ENCODE measurements around the gene CCDC30.

DNA sequence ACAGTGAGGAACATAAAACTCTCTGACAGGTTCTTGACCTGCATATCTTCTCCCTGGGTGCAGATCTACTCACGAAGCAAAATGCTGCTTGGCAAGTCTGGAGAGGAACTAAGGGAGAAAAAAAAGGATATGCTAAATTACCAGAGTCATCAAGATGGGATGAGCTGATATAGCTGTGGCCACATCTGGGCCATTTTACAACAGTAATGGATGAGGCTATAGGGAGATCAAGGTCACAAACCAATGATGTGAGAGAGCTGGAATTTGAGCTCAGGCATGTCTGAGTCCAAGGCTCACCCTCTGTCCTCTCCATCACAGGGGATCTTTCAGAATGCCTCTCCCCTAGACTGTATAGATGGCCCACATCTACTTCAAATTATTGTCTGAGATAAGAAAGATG is 33.5 kb upstream of the CCDC30 start:
- TF ChIP-seq, protein P1, sequence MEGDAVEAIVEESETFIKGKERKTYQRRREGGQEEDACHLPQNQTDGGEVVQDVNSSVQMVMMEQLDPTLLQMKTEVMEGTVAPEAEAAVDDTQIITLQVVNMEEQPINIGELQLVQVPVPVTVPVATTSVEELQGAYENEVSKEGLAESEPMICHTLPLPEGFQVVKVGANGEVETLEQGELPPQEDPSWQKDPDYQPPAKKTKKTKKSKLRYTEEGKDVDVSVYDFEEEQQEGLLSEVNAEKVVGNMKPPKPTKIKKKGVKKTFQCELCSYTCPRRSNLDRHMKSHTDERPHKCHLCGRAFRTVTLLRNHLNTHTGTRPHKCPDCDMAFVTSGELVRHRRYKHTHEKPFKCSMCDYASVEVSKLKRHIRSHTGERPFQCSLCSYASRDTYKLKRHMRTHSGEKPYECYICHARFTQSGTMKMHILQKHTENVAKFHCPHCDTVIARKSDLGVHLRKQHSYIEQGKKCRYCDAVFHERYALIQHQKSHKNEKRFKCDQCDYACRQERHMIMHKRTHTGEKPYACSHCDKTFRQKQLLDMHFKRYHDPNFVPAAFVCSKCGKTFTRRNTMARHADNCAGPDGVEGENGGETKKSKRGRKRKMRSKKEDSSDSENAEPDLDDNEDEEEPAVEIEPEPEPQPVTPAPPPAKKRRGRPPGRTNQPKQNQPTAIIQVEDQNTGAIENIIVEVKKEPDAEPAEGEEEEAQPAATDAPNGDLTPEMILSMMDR (IDR thresholded peaks at IDR 0.05): no peak
- TF ChIP-seq SIN3A (IDR thresholded peaks at IDR 0.05; ENCODE audit: borderline replicate concordance, insufficient read depth, low read depth, low read length) (no peak), POLR2AphosphoS5 (IDR thresholded peaks at IDR 0.05; ENCODE audit: low read depth, low read length) (no peak)
- TF ChIP-seq, protein P2, sequence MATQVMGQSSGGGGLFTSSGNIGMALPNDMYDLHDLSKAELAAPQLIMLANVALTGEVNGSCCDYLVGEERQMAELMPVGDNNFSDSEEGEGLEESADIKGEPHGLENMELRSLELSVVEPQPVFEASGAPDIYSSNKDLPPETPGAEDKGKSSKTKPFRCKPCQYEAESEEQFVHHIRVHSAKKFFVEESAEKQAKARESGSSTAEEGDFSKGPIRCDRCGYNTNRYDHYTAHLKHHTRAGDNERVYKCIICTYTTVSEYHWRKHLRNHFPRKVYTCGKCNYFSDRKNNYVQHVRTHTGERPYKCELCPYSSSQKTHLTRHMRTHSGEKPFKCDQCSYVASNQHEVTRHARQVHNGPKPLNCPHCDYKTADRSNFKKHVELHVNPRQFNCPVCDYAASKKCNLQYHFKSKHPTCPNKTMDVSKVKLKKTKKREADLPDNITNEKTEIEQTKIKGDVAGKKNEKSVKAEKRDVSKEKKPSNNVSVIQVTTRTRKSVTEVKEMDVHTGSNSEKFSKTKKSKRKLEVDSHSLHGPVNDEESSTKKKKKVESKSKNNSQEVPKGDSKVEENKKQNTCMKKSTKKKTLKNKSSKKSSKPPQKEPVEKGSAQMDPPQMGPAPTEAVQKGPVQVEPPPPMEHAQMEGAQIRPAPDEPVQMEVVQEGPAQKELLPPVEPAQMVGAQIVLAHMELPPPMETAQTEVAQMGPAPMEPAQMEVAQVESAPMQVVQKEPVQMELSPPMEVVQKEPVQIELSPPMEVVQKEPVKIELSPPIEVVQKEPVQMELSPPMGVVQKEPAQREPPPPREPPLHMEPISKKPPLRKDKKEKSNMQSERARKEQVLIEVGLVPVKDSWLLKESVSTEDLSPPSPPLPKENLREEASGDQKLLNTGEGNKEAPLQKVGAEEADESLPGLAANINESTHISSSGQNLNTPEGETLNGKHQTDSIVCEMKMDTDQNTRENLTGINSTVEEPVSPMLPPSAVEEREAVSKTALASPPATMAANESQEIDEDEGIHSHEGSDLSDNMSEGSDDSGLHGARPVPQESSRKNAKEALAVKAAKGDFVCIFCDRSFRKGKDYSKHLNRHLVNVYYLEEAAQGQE (IDR thresholded peaks at IDR 0.05; ENCODE audit: insufficient read depth in 1 of 2, low read depth in 2 of 2, low read length in 1 of 2): no peak

Measured in Panc1 (cell line).